ENCODE measurements around the gene HNRNPH2.

The HNRNPH2 gene

GRCh38 chrX:101397779-101398178 is 10.2 kb upstream of the HNRNPH2 start:
- no peak for DNase-seq

DNA sequence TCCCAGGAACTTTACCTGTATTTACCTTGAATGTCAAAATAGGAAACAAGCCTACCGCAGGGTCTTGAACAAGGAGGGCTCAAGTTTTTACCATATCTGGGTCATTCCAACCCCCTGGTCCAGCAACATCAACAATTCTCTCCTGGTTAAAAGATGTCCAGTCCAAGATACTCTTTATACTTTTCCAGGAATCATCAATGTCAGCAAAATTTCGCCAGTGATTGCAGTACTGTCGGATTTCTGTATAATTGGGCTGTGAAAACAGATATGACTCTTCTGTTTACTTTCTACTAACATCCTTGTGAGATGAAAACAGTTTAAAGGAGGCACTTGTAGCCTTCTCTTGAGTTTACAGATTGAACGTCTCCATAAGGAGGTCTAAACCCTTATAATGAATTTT is 9.3 kb upstream of the HNRNPH2 start:
- DNase-seq, result no peak

GRCh38 chrX:101399825-101400224 is 8.2 kb upstream of the HNRNPH2 start:
- DNase-seq, result no peak

- no peak for DNase-seq
These were observed 765 bp upstream of the HNRNPH2 start for GRCh38 chrX:101407167-101407747.

GRCh38 chrX:101408532-101408841 is 465 bp downstream of the HNRNPH2 start:
- DNase-seq, result no peak

- DNase-seq, result no peak
These were observed 1.0 kb downstream of the HNRNPH2 start for GRCh38 chrX:101409043-101409442.

- DNase-seq, result no peak
These were observed 2.4 kb downstream of the HNRNPH2 start for GRCh38 chrX:101410461-101410860.

GRCh38 chrX:101411984-101412383 is 4.0 kb downstream of the HNRNPH2 start:
- DNase-seq, result no peak

GRCh38 chrX:101415180-101416145 is 7.4 kb downstream of the HNRNPH2 start:
- peak; percentile 71 for DNase-seq

- no peak for DNase-seq
These were observed 8.7 kb downstream of the HNRNPH2 start for GRCh38 chrX:101416691-101417090.

GRCh38 chrX:101417190-101417589 is 9.2 kb downstream of the HNRNPH2 start:
- no peak for DNase-seq

GRCh38 chrX:101417981-101418841 is 10.2 kb downstream of the HNRNPH2 start:
- DNase-seq, result peak; percentile 43

- DNase-seq, result no peak
These were observed 11.5 kb downstream of the HNRNPH2 start for GRCh38 chrX:101419489-101419888.

GRCh38 chrX:101427954-101428353 is 19.9 kb downstream of the HNRNPH2 start:
- DNase-seq, result no peak

- DNase-seq, result peak; percentile 58
These were observed 21.9 kb downstream of the HNRNPH2 start for GRCh38 chrX:101429934-101430333.

DNA sequence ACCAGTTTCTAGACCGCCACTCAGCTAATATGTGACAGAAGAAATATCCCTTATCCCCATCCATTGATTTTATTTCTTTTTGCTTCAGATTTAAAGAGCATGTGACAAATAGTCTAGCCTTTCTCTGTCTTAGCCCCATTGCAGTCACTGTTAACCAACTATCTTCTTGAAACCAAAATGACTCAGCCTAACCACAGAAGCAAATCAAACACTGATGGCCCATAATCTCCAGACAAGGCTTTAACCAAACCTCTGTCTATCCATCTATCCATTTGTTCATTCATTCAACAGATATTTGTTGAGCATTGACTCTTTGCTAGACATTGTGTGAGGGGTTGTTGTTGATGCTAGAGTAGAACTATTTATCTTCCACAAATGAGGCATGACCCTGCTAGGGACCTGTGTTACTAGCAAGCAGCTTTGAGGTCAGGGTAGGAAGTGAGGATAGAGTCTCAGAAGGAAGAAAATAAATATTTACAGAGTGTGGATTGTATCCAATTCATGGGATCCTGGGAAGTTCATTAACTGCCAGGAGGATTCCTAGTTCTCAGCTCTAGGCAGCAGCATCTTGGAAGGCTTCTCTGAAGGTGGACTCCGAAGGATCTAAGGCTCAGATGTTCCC is 22.5 kb downstream of the HNRNPH2 start:
- peak; percentile 63 for DNase-seq

DNA sequence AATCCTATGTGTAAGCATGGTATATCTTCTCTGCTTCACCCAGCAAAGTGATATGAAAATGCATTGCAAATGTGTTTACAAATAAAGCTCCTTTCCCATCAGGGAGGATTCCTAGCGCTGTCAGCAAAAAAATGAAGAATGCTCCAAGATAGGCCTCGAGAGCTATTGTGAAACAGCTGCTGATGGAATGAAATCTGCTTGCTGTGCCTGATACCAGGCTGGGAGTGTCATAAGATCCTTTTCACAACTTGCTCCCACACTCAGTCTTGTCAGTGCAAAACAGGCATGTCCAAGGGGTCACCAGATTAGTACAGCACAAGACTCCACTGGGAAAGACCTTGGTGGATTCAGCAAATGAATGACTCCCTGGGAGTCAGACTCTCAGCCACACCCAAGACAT is 34.1 kb downstream of the HNRNPH2 start:
- no peak for DNase-seq

DNA sequence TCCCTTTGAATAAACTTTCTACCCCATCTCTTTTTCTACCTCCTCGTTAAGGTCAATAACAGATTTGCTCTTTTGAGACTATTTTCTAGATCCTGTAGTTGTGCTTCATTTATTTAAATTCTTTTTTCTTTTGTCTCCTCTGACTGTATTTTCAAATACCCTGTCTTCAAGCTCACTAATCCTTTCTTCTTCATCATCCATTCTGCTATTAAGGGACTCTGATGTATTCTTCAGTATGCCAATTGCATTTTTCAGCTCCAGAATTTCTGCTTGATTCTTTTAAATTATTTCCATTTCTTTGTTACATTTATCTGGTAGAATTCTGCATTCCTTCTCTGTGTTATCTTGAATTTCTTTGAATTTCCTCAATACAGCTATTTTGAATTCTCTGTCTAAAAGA is 41.3 kb downstream of the HNRNPH2 start:
- DNase-seq, result no peak

- no peak for DNase-seq
These were observed 42.1 kb downstream of the HNRNPH2 start for GRCh38 chrX:101450085-101450484.

- no peak for DNase-seq
These were observed 42.9 kb downstream of the HNRNPH2 start for GRCh38 chrX:101450961-101451360.

GRCh38 chrX:101452056-101452455 is 44.0 kb downstream of the HNRNPH2 start:
- no peak for DNase-seq

DNA sequence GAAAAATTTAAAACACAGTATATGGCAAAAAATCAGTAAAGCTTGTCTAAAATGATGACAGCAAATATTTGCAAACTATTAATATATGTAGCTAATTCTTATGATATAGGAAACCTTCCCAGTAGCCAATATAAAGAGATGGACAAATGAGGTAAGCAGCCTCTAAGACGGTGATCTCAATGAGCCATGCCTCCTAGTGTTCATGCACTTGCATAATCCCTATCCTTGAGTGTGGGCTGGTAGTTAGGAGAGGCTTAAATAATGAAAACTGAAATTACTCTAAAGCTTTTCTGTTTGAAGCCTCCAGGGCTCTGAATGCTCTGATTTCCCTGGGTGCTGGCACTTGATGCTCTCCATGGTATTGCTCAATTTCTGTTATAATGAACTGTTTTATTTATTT is 52.6 kb downstream of the HNRNPH2 start:
- DNase-seq, result no peak

- peak; percentile 4 for DNase-seq
These were observed 54.9 kb downstream of the HNRNPH2 start for GRCh38 chrX:101462892-101463291.
